GM19023 (cell line): ENCODE measurements around the gene MARVELD1.

Experiments used
- ATAC-seq: cut with Tn5 transposase; IDR thresholded peaks from one replicate; pipeline ENCODE4 v1.9.1; 2021; ENCODE audit warnings: mild to moderate bottlenecking, moderate library complexity; ENCODE audit not compliant: unreplicated experiment

Gene MARVELD1

GRCh38 chr10:97719602-97720001, 6.1 kb downstream of the MARVELD1 start:
- ATAC-seq, result no peak

GRCh38 chr10:97721871-97722780, 8.6 kb downstream of the MARVELD1 start:
- no peak for ATAC-seq

GRCh38 chr10:97723001-97723400, 9.5 kb downstream of the MARVELD1 start:
- ATAC-seq, result no peak

GRCh38 chr10:97724341-97724941, 10.9 kb downstream of the MARVELD1 start:
- ATAC-seq, result no peak

- ATAC-seq, result no peak
These were observed 13.2 kb downstream of the MARVELD1 start for GRCh38 chr10:97726636-97727178.

GRCh38 chr10:97729014-97729413, 15.5 kb downstream of the MARVELD1 start:
- no peak for ATAC-seq

GRCh38 chr10:97731346-97732051, 18.0 kb downstream of the MARVELD1 start:
- no peak for ATAC-seq

GRCh38 chr10:97732052-97732359, 18.5 kb downstream of the MARVELD1 start:
- ATAC-seq, result no peak

GRCh38 chr10:97733256-97733655, 19.7 kb downstream of the MARVELD1 start:
- no peak for ATAC-seq

GRCh38 chr10:97734021-97734420, 20.5 kb downstream of the MARVELD1 start:
- ATAC-seq, result no peak

- peak; percentile 21 for ATAC-seq
These were observed 22.9 kb downstream of the MARVELD1 start for GRCh38 chr10:97736403-97736901.

GRCh38 chr10:97736902-97737769, 23.6 kb downstream of the MARVELD1 start, which contains the start of gene ZFYVE27:
ZFYVE27 (plus strand) TSS chr10:97737128; CDS start chr10:97738478, 1,350 bp downstream.
- ATAC-seq, result peak; percentile 89

- peak; percentile 16 for ATAC-seq
These were observed 24.3 kb downstream of the MARVELD1 start for GRCh38 chr10:97737770-97738265.

GRCh38 chr10:97738616-97739015, 25.1 kb downstream of the MARVELD1 start:
- ATAC-seq, result no peak

GRCh38 chr10:97740613-97741012, 27.1 kb downstream of the MARVELD1 start:
- no peak for ATAC-seq

- ATAC-seq, result no peak
These were observed 29.8 kb downstream of the MARVELD1 start for GRCh38 chr10:97743169-97743943.

- no peak for ATAC-seq
These were observed 31.0 kb downstream of the MARVELD1 start for GRCh38 chr10:97744405-97745035.

- no peak for ATAC-seq
These were observed 34.0 kb downstream of the MARVELD1 start for GRCh38 chr10:97747573-97747972.

- ATAC-seq, result no peak
These were observed 34.6 kb downstream of the MARVELD1 start for GRCh38 chr10:97748116-97748515.
